Stimulated activated CD4-positive, alpha-beta T cell treated with anti-CD3 and anti-CD28 coated beads, Interleukin-1b, Interleukin-23, amount 100 ng/mL, for 48 hours (primary cell): ENCODE data around the gene TSPAN2.

ENCODE experiments used
- DNase-seq: peaks from one replicate; pipeline ENCODE4 v3.0.0-alpha.2; 2020

Gene TSPAN2

DNA sequence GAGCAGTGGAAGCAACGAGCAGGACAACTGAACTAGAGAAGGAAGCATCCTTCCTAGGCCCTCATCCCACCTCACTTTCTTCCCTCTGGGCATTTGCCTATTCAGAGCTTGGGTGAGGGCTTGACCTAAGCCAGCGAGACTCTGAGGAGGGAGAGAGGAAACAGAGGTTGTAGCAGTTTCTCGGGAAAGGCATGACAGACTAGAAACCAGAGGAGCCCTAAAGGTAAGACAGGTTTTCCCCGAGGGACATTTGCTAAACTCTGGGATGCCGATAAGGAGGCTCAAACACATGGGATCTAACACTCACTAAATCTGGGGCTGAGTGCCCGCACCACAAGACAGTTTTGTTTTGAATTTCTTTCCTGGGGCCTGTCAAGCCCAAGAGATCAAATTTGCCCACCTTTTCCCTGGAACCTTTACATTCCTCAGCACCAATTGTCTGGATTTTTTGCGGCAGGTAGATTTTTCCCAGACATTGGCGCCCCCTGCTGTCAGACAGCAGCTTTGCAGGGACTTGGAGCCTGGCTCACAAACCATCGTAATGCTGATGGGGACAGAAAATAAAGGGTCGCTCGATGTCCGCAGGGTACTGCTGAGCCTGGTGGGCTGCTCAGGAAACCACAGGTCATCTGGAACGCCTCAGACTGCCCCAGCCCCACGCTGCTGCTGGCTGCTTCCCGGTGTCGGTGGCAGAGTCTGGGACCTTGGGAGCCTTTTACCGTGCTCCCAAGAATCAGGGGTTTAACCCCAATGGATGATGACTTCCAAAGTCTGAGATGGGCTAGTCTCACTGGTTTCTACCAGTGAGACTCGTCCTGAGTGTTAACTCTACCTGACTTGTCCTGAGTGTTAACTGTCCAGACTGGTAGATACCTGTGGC lies 23.4 kb upstream of the TSPAN2 start:
- peak; percentile 19 for DNase-seq

DNA sequence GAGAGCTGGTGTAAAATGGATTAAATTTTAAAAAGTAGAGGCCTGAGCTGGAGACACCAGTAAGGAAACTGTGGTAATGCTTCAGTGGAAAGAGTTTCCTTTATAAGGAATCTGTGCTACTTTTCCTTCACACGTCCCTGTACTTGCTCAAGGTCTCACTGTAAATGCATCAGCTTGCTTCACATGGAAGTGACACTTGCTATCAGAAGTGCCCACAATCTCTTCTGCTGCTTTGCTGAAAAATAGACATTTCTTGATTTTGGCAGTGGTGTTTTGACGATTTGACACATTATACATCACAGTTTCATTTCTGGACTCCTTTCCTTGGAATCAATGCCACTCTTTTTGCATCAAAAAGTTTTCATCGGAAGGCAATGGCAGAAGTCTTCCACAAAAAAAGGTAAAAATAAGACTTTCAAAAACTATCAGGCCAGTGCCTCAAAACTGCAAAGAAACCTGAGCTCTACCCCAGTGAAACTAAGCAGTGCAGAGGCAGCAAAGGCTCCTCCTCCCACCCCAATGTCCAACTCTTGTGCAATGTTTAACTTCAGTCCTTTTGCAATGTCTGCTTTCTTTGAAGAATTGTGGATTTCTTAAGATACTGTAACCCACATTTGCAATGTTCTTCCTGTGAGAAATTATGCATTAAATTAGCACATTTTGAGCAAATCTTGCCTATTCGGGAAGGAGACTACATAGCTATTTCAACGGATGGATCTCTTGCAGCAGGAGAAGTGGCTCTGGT lies 18.4 kb upstream of the TSPAN2 start:
- DNase-seq = no peak

GRCh38 chr1:115105831-115106230 lies 16.5 kb upstream of the TSPAN2 start:
- no peak for DNase-seq

- DNase-seq = peak; percentile 19
Observed at GRCh38 chr1:115099693-115100050, 10.4 kb upstream of the TSPAN2 start.

DNA sequence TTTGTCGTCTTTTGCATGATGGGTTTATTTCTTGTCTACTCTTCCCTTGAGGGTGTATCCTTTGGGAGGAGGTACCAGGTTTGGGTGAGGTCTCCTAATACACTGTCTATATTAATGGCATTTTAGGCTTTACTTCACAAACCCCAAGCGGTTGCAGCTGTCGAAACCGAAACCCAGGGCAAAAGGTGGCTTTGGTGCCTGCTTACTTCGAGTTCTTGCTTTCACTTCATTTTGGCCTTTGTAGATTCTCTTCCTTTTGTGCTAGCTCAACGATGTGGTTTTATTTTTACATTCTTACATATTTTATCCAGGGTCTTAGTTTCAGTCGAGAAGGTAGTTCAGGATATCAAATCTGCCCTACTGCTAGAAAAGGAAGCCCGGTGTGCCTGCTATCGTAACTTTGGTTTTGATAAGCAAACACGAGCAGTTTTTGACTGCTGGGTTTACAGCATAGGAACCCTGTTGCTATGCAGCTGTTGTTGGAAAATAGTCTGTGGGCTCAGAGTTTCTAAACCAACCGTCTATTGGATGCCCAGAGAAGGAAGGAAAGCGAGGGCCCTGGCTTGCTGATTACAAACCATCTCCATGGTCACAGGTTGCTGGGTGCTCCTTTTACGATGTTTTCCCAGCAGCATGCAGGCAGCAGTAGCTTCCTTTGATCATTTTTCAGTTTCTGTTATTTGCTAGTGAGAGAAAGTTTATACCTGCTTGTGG lies 9.8 kb upstream of the TSPAN2 start:
- DNase-seq = peak; percentile 64

DNA sequence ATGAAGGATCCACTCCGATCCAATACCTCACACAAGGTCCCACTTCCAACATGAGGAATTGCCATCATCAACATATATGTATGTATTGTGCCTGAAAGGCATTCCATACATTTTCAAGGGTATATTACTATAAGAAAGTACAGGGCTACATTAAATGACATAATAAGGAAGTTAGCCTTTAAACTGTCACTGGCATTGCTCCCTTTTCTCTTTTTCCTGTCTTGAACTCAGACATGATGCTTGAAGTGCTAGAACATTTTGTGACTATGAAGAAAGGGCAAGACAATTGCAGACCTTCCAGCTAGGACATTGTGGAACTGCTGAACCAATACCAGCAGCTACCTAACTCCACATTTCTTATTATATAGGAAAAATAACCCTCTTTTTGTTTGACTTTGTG lies 2.9 kb upstream of the TSPAN2 start:
- no peak for DNase-seq

- DNase-seq = no peak
Observed at GRCh38 chr1:115091572-115091971, 2.3 kb upstream of the TSPAN2 start.

- no peak for DNase-seq
Observed at GRCh38 chr1:115090956-115091355, 1.7 kb upstream of the TSPAN2 start.

GRCh38 chr1:115090540-115090939 lies 1.2 kb upstream of the TSPAN2 start:
- no peak for DNase-seq

DNA sequence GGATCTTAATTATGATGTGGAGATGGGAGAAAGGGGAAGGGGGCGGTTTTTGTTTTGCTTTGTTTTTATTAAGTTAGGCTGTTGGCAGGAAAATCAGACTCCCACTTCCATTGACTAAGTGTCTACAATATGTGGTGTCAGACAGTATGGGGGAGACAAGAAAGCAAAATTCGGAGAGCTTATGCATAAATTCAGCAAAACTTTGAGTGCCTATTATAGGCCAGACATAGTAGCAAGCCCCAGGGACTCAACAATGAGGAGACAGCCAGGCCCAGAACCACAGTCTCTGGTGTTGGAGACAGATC lies 835 bp upstream of the TSPAN2 start:
- no peak for DNase-seq

- DNase-seq = no peak
Observed at GRCh38 chr1:115088871-115089419, 358 bp downstream of the TSPAN2 start.

DNA sequence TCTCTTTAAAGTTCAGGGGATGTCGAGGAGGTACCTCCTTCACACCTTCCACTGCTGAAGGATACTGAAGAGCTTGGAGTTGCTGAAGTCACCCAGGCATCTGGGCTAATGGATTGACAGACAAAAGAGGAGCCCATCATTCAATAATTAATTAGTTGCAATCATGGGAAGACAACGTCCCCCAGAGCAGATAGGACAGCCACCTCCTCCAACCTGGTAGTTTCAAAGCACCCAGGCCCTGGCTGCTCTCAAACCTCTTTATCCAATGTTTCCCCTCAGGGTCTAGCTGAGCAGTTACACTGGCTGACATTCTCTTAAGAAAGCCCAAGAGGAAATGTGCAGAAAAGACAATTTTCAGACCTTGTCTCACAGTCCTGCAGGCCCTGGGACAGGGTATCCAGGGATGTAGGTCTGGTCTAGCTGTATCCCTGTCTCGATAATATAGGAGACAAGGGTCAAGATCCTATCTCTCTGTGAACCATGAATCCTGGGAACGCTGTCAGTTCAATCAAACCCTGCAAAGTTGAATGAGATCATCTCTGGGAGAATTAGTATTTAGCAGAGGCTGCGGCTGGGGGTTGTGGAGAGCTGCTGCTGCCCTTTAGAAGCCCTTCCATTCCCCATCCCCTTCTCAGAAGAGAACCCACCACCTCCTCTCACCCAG lies 1.1 kb downstream of the TSPAN2 start:
- DNase-seq = no peak

GRCh38 chr1:115086176-115086830 lies 3.0 kb downstream of the TSPAN2 start:
- no peak for DNase-seq

- DNase-seq = no peak
Observed at GRCh38 chr1:115084902-115085511, 4.3 kb downstream of the TSPAN2 start.

GRCh38 chr1:115082949-115083348 lies 6.4 kb downstream of the TSPAN2 start:
- no peak for DNase-seq

GRCh38 chr1:115078708-115079107 lies 10.6 kb downstream of the TSPAN2 start:
- no peak for DNase-seq

DNA sequence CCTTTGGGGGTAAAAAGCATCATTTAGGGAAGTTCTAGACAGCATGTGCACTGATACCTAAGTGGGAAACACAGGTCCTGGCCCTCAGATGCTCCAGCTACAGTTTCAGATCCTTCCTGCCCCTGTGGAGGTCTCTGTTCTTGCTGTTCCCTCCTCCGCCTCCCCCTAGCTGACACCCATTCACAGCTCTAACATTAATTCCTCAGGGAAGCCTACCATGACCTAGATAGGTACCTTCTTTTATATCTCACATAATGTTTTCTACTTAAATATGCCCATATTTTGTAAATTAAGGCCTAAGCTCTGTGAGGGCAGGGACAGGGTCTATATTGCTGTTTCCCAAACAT lies 11.3 kb downstream of the TSPAN2 start:
- no peak for DNase-seq

GRCh38 chr1:115077286-115077983 lies 11.9 kb downstream of the TSPAN2 start:
- DNase-seq = no peak

DNA sequence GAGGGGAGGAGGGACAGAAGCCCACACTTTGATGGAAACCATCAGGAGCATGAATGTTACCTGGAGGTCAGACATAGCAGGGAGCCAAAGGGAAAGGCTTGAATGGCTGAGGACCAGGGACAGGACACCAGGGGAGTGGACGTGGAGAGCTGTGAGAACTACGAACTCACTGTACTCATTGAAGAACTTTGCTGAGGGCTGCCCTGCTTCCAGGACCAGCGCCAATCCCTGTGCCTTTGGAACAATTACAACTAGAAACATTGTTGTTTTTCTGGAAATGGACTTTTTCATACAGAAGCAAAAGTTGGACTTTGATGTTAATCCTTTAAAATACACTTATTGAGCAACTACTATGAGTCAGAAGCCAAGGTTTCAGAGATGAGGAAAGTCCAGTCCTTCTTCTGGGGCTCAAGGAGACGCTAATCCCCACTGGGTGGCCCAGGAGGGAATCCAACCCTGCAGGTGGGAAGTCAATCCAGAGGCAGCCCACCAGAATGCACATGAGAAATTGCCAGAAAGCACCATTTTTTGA lies 12.9 kb downstream of the TSPAN2 start:
- DNase-seq = no peak

DNA sequence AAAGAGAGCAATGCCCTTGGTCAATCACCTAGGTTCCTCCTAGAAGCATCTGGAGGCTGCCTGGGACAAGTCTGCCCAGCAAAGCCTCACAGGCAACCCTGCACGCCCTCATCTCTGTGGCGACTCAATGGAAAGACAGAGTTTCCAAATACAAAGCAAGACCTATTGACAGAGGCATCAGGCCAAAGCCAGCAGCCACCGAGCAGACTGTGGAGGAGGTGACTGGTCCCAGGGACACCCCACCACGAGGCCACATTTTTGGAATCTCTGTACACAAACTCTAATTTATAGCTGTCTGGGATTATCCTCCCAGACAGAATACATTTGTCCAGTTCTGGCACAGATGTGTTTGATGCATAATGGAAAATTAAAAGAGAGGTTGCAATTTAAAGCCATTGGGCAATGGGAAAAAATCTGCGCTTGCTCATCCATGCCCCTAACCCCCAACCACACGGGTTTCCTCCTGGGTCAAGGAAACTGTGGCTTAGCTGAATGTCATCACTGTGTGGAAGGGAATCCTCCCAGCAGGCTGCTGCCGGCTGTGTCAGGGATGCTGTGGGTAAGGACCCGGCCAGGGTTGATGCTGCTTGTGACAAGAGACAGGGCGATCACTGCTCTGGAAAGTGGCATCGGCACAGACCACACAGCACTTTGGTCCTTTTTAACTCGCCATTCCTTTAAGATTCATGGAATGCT lies 14.3 kb downstream of the TSPAN2 start:
- no peak for DNase-seq
